Measurements from ENCODE around the gene MRPL4.
"Not testable (repeated sequence)": the region's sequence is repeated elsewhere in the genome, so short reads cannot be mapped to it uniquely, and the experiment has no call there.

MRPL4 gene

GRCh38 chr19:10270616-10271394 is 18.8 kb downstream of the MRPL4 start, which contains the start of gene ICAM1:
Gene ICAM1, plus strand, starts transcription at chr19:10271120. Its CDS starts 40 bp downstream, at chr19:10271160.
- TF ChIP-seq, protein P1, sequence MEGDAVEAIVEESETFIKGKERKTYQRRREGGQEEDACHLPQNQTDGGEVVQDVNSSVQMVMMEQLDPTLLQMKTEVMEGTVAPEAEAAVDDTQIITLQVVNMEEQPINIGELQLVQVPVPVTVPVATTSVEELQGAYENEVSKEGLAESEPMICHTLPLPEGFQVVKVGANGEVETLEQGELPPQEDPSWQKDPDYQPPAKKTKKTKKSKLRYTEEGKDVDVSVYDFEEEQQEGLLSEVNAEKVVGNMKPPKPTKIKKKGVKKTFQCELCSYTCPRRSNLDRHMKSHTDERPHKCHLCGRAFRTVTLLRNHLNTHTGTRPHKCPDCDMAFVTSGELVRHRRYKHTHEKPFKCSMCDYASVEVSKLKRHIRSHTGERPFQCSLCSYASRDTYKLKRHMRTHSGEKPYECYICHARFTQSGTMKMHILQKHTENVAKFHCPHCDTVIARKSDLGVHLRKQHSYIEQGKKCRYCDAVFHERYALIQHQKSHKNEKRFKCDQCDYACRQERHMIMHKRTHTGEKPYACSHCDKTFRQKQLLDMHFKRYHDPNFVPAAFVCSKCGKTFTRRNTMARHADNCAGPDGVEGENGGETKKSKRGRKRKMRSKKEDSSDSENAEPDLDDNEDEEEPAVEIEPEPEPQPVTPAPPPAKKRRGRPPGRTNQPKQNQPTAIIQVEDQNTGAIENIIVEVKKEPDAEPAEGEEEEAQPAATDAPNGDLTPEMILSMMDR (conservative IDR thresholded peaks at IDR 0.05; ENCODE audit: low read length), result no peak
- peak within 1 kb of the TSS; percentile 40 for H3K4me3 ChIP-seq (ENCODE audit: low read length)
- DNase-seq (ENCODE audit: low read depth), result peak; percentile 39

DNA sequence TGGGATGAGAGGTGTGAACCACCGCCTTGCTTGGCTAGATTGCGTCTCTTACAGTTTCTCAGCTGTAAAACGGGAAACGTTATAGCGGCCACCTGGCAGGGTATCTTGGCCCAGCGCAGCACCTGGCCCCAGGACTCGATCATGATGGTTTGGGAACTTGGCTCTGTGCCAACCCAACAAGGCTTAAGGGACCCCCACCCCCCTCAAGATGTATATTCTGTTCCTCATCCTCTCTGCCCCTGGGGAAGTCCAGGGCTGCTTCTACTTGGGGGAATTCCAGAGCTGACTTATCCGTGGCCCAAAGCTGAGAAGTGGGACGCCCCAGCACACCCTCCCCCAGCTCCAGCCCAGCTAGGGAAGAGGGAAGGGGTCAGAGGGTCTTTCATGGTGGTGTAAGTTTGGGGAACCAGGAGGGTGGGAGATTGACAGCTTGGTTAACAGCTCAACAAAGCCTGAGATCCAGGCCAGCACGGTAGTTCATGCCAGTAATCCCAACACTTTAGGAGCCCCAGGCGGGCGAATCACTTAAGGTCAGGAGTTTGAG is 19.6 kb downstream of the MRPL4 start:
- TF ChIP-seq, protein P1 (conservative IDR thresholded peaks at IDR 0.05; ENCODE audit: low read length), result no peak
- no peak for DNase-seq (ENCODE audit: low read depth)
- H3K4me3 ChIP-seq (ENCODE audit: low read length), result peak overlapping the region; percentile 2

- no peak for DNase-seq (ENCODE audit: low read depth)
- TF ChIP-seq, protein P1 (conservative IDR thresholded peaks at IDR 0.05; ENCODE audit: low read length), result no peak
- H3K4me3 ChIP-seq (ENCODE audit: low read length), result no peak overlapping the region
These were observed 22.6 kb downstream of the MRPL4 start for GRCh38 chr19:10274589-10274988.

DNA sequence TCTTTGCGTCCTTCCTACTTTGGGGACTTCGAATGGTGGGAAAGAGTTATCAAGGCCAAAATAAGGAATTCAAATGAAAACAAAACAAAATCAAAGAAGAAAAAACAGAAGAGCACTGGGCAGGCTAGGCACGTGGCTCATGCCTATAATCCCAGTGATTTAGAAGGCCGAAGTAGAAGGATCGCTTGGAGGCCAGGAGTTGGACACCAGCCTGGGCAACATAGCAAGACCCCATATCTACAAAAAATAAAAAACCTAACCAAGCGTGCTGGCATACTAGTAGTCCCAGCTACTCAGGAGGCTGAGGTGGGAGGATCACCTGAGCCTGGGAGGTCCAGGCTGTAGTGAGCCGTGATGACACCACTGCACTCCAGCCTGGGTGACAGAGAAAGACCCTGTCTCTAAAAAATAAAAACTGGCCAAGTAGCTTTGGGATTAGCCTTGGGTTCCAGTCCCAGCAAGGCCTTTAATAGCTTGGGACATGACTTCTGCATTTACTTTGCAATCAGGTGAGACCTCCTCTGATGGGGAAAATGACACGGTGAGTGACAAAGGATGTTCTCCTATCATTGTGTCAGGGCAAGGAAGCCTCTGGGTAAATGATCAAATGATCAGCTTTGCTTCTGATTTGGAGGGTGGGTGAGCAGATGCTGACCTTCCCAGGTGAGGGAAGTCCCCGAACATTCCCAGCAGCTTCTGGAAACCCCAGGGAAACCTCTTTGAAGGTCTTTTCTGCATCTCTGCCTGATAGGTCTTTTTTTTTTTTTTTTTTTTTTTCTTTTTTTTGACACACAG is 26.0 kb downstream of the MRPL4 start:
- TF ChIP-seq, protein P1 (conservative IDR thresholded peaks at IDR 0.05; ENCODE audit: low read length), result no peak

GRCh38 chr19:10278935-10279334 is 26.9 kb downstream of the MRPL4 start:
- DNase-seq (ENCODE audit: low read depth), result no peak
- H3K4me3 ChIP-seq (ENCODE audit: low read length), result no peak overlapping the region
- TF ChIP-seq, protein P1 (conservative IDR thresholded peaks at IDR 0.05; ENCODE audit: low read length), result no peak

More for the DNA sequence above, 26.0 kb downstream of the MRPL4 start:
- no peak overlapping the region for H3K4me3 ChIP-seq (ENCODE audit: low read length)
- no peak for DNase-seq (ENCODE audit: low read depth)

DNA sequence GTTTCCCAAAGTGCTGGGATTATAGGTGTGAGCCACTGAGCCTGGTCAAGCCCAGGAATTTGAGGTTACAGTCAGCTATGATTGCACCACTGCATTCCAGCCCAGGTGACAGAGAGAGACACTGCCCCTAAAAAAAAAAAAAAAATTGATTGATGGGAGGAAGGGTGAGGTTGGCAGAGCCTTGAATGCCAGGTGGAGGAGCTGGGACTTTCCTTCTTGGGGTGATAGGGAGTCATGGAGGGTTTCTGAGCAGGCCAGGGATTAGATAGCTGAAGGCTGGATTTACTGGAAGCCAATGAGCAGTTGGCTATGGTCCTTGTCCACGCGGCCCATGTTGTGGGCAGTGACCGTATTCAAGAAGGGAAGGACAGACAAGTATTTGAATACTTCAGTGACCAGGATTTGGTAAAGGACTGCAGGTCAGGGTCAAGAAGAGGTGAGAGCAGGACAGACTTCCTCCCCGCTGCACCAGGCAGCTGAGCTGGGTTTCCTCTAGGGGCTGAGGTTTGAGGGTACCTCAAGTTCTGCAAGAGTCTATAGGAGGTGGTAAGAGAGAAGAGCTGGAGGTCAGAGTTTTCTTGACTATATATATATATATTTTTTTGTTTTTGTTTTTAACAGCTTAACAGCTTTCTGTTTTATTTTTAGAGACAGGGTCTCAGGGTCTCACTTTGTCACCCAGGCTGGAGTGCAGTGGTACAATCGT is 27.9 kb downstream of the MRPL4 start:
- DNase-seq (ENCODE audit: low read depth), result no peak
- TF ChIP-seq, protein P1 (conservative IDR thresholded peaks at IDR 0.05; ENCODE audit: low read length), result no peak
- H3K4me3 ChIP-seq (ENCODE audit: low read length), result no peak overlapping the region

- DNase-seq (ENCODE audit: low read depth); H3K4me3 ChIP-seq (ENCODE audit: low read length): not testable (repeated sequence)
These were observed 30.0 kb downstream of the MRPL4 start for GRCh38 chr19:10282043-10282442.
